G401 (cell line): ENCODE measurements around the gene HNRNPL. TPM values are rescaled to one million over a fixed set of nuclear protein-coding genes. Genes with fewer than 3 reads are reported as not detected.
"Not testable (repeated sequence)": the region's sequence is repeated elsewhere in the genome, so short reads cannot be mapped to it uniquely, and the experiment has no call there.

Experiments used
- DNase-seq: peaks from one replicate; pipeline ENCODE4 v3.0.0-alpha.2; 2015; ENCODE audit warnings: low spot score
- in situ Hi-C: cut with HindIII; loops from 2 replicates; pipeline ENCODE4 v1.10.0; 2016; ENCODE audit warnings: low sequenced_read_pairs, mixed read lengths
- total RNA-seq: library from RNA; depleted of rRNA; stranded (reverse); fragments of >200 nt; shearing (Covaris generic); gene quantifications from 2 replicates; pipeline ENCODE4 v1.2.3, GENCODE V29; 2014

HNRNPL gene
- total RNA-seq, 1 experiment from 2014 or later: 749 TPM

DNA sequence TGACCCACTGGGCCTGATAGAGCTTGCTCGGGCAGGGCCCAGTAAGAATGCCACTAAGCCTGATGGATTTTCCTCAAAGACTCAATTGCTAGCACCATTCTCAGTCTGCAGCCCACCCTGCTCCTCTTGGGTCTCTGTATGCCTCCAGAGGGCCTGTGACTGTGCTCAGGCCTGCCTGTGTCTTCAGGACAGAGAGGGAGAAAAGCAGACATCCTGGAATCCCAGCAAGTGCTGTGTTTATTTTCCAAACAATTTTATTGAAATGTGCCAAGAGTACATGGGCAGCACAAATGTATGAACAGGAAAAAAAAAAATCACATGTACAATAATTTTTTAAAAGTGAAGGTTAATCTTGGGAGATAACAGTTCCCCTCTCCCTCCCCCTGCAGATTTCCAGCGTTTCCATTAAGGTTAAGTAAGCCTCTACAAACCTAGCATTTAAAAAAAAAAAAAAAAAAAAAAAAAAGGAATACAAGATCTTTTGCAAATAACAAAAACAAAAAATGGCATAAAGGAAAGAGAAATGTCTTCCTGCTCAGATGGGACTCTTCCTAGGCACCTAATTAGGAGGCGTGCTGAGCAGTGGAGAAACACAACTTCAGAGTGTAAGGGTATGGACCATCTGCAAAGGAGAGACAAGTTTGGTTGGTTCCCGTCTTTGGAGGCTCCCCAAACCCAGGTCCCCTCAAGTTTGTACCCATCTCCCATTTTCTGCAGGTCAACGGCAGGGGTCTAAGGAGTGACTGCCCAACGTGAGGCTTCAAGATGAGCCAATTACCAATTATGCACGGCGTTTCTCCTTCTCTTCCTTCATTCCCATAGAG lies 13.4 kb downstream of the HNRNPL start:
- DNase-seq: no peak
- in situ Hi-C loops: no loop called here

- no peak for DNase-seq
- in situ Hi-C loops: no loop called here
These were observed 15.2 kb downstream of the HNRNPL start for GRCh38 chr19:38834590-38834989.

GRCh38 chr19:38834104-38834490 lies 15.7 kb downstream of the HNRNPL start:
- in situ Hi-C loops: no loop called here

GRCh38 chr19:38833092-38833425 lies 16.7 kb downstream of the HNRNPL start:
- no peak for DNase-seq
- in situ Hi-C loops: no loop called here

More at GRCh38 chr19:38834104-38834490, 15.7 kb downstream of the HNRNPL start:
- DNase-seq: no peak

DNA sequence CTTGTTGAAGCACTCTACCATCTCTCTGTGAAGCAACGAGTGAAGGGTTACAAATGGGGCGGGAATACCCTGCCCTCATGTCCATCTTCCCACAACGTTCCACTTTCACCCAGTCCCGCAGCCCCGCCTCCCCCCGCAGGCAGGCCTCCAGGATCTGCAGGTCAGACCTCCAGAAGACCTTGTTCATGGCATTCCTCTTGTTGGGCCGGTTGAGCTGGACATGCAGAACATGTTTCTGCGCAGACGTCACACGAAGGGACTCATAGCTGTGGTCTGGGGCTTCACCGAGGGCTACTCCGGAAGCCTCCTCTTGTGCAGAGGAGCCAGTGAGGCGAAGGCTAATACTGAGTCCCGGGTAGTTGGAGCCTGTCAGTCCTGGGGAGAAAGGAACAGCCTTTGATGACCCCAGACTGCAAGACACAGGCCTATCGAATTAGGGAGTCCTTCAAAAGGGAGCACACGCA lies 18.6 kb downstream of the HNRNPL start:
- in situ Hi-C loops: no loop called here
- peak; percentile 50 for DNase-seq

GRCh38 chr19:38830039-38830733 lies 19.6 kb downstream of the HNRNPL start:
- in situ Hi-C loops: no loop called here
- DNase-seq: no peak

GRCh38 chr19:38829203-38829602 lies 20.6 kb downstream of the HNRNPL start:
- DNase-seq, in situ Hi-C loops: not testable (repeated sequence)

DNA sequence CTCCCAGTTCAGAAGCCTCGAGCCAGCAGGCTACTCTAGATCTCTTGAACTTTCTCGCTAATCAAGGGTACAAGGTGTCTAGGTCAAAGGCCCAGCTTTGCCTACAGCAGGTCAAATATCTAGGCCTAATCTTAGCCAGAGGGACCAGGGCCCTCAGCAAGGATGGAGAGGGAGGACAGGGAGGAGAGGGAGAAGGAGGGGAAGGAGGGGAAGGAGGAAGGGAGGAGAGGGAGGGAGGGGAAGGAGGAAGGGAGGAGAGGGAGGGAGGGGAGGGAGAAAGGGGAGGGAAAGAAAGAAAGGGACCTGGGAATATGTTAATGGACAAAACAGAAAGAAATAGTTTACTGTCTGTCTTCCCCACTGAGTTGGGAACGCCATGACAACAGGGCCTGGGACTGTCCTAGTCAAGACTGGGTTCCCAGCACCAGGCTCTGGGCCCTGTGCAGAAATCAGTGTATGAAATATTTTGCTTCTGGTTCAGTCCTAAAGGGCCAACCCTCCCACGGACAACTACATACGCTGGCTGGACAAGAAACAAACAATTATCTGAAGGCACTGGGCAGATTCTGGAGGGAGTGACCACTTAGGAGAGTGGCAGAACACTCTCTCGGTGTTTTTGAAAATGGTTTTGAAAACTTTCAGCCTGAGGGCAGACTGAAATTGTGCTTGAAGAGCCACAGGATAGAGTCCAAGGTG lies 22.8 kb downstream of the HNRNPL start:
- in situ Hi-C loops: no loop called here

DNA sequence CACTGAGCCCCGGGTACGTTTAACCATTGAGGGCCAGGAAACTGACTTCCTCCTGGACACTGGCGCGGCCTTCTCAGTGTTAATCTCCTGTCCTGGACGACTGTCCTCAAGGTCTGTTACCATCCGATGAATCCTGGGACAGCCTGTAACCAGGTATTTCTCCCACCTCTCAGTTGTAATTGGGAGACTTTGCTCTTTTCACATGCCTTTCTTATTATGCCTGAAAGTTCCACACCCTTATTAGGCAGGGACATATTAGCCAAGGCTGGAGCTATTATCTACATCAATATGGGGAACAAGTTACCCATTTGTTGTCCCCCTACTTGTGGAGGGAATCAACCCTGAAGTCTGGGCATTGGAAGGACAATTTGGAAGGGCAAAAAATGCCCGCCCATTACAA lies 23.9 kb downstream of the HNRNPL start:
- DNase-seq, in situ Hi-C loops: not testable (repeated sequence)

More for the DNA sequence above, 22.8 kb downstream of the HNRNPL start:
- no peak for DNase-seq

GRCh38 chr19:38821230-38821825 lies 28.5 kb downstream of the HNRNPL start:
- in situ Hi-C loops, DNase-seq: not testable (repeated sequence)

- in situ Hi-C loops: no loop called here
- no peak for DNase-seq
These were observed 30.4 kb downstream of the HNRNPL start for GRCh38 chr19:38819231-38819920.

DNA sequence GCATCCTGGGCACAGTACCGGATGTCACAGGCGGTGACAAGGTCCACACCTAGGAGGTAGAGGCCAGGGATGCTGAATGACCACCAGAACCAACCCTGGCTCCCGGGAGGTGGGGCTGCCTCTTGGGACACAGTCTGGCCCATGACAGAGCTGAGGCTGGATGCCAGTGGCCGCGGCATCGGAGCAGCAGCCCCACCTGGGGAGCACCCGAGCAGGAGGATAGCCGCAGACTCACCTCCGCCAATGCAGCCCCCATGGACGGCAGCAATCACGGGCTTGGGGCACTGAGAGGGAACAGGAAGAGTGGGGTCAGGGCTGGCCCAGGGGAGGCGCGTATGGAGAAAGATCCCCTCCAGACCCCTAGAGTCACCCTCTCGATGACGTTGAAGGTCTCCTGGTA lies 32.7 kb downstream of the HNRNPL start:
- in situ Hi-C loops: no loop called here

DNA sequence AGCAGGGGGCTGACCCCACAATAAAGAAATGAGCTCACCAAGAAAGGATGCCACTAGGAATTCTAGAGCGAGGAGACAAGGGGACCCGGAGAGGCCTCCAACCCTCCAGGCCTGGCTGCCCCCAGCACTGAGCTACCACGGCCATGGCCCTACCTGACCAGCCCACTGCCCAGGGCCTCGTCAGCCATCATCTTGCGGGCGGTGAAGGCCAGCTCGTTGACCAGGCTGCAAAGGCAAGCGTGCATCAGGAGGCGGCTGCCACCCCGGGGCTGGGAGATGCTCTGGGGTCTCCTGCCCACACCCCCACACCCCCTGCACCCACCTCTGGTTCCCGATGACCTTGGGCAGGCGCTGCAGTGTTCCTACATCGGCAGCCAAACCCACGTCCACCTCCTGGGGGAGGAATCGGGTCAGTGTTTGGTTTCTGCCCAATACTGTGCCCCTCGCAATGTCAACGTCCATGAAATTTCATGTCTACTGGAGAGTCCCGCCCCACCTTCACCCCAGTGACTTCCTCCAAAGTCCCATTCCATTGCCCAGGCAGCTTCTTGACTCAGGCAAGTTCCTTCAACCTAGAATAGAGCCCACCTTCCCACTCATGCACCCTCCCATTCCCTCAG lies 33.5 kb downstream of the HNRNPL start:
- in situ Hi-C loops: no loop called here
- no peak for DNase-seq

More for the DNA sequence above, 32.7 kb downstream of the HNRNPL start:
- DNase-seq: no peak

GRCh38 chr19:38815059-38816001 lies 34.5 kb downstream of the HNRNPL start:
- in situ Hi-C loops: no loop called here
- no peak for DNase-seq

DNA sequence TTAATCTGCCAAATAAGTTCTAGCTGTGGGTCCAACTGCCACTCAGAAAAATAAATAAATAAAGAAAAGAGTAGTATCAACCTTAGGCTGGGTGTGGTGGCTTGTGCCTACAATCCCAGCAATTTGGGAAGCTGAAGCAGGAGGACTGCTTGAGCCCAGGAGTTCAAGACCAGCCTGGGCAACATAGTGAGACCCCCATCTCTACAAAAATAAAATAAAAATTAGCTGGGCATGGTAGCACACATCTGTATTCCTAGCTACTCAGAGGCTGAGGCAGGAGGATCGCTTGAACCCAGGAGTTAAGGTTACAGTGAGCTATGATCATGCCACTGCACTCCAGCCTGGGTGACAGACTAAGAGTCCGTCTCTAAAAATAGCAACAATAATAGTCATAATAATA lies 35.9 kb downstream of the HNRNPL start:
- DNase-seq, in situ Hi-C loops: not testable (repeated sequence)

DNA sequence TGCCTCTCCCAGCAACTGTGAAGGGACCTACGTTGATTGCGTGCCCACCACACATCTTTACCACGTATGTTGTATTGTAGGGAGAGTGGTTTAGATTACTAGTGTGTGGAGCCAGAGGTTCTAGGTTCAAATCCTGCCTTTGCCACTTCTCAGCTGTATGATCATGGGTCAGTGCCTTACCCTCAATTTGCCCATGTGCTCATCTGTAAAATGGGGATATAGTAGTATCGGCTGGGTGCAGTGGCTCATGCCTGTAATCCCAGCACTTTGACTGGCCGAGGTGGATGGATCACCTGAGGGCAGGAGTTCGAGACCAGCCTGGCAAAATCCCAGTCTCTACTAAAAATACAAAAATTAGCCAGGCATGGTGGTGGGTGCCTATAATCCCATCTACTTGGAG lies 36.5 kb downstream of the HNRNPL start:
- no peak for DNase-seq

DNA sequence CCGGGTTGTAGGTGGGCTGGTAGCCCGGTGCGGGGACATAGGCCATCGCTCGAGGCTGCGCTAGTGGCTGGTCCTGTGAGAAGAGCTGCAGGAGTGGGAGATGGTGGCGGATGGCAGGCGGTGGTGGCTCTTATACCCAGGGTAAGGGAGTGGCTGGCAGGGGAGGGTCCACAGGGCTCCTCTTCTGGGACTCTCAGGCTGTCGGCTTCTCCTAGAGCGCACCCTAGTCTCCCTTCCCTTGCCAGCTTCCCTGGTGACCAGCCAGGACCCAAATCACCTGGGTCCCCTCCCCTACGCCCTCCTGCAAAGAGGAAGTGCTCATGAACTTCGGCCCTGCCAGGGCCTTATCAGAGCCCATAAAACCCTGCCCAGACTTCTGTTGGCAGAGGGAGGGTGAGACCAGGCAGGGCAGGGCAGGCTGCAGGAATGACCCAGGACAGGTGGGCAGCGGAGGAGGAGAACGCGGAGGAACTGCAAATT lies 36.9 kb downstream of the HNRNPL start, which contains the start of gene LGALS4:
LGALS4 (minus strand) TSS at position 105 of the 480 bp plus-strand sequence; CDS start at position 46, 59 bp downstream.
- in situ Hi-C loops: no loop called here
- DNase-seq: no peak

More for the DNA sequence above, 36.5 kb downstream of the HNRNPL start:
- in situ Hi-C loops: no loop called here
